HCT116 (cell line): ENCODE data around the gene DPP6. TPM values are rescaled to one million over a fixed set of nuclear protein-coding genes. Genes with fewer than 3 reads are reported as not detected.

Source experiments
- ATAC-seq: fragments of 200-7000 bp; cut with Tn5 transposase; 2 replicates; pipeline ENCODE4 v1.9.1; 2020; ENCODE audit warnings: mild to moderate bottlenecking, moderate library complexity
- BruUV-seq: library from RNA; stranded (reverse); fragments of 400-500 nt; replicated peaks from 2 replicates; lab custom pipeline; 2021; lab: Mats Ljungman, UMichigan
- CTCF ChIA-PET: fragments of 300-600 bp; sonication (Branson Sonifier 250); formaldehyde crosslinking; loops from one replicate; lab custom pipeline; 2021; ENCODE audit warnings: antibody characterized with exemption; lab: Charles Lee
- POLR2A ChIA-PET: fragments of 300-600, 350-600 bp; sonication (Branson Sonifier 250); formaldehyde crosslinking; loops from one replicate; lab custom pipeline; 2021; ENCODE audit warnings: antibody characterized with exemption; lab: Charles Lee
- RAD21 ChIA-PET, 2 experiments: fragments of 300-600 bp; sonication (Branson Sonifier 250); formaldehyde crosslinking; loops; one replicate each; lab custom pipeline; 2023; ENCODE audit warnings: low total read pairs in 2 of 2; ENCODE audit not compliant: uncharacterized antibody in 2 of 2, unreplicated experiment in 2 of 2, low non-redundant PET in 1 of 2; lab: Charles Lee
- DNase-seq: peaks from one replicate; pipeline ENCODE4 v3.0.0-alpha.2; 2010; ENCODE audit warnings: low read depth, low spot score
- H2AFZ ChIP-seq: fragments of 200-600 bp; shearing (Covaris generic), sonication (generic); 2 replicates; pipeline ENCODE4 v1.6.1; 2017; ENCODE audit warnings: low read depth, mixed run types, mixed read lengths, antibody characterized with exemption, low read length; ENCODE audit not compliant: poor library complexity, severe bottlenecking
- H3K27ac ChIP-seq: 2 replicates; pipeline ENCODE4 v1.5.1; 2012; ENCODE audit warnings: low read depth, low read length
- H3K27me3 ChIP-seq: fragments of 200-600 bp; sonication (generic); 2 replicates; pipeline ENCODE4 v1.6.1; 2016; ENCODE audit warnings: mixed run types, low read length, mixed read lengths; ENCODE audit not compliant: insufficient read depth
- H3K36me3 ChIP-seq, 2 experiments: fragments of 200-500 bp in 1 of 2; fragments of 200-600 bp in 1 of 2; sonication (Bioruptor generic) in 1 of 2; sonication (generic) in 1 of 2; 2 replicates each; pipeline versions ENCODE4 v1.5.1 to v1.6.1; 2014 to 2016; ENCODE audit warnings: low read length in 2 of 2, inconsistent platforms in 1 of 2, mixed read lengths in 1 of 2, mixed run types in 1 of 2; ENCODE audit not compliant: insufficient read depth in 2 of 2, control insufficient read depth in 1 of 2
- H3K4me1 ChIP-seq, 2 experiments: fragments of 200-600 bp in 1 of 2; sonication (generic) in 1 of 2; 2 replicates each; pipeline versions ENCODE4 v1.5.1 to v1.6.1; 2012 to 2017; ENCODE audit warnings: low read length in 2 of 2, inconsistent platforms in 1 of 2, mild to moderate bottlenecking in 1 of 2, mixed read lengths in 1 of 2, mixed run types in 1 of 2, moderate library complexity in 1 of 2; ENCODE audit not compliant: insufficient read depth in 2 of 2, control insufficient read depth in 1 of 2
- H3K4me2 ChIP-seq: fragments of 200-600 bp; sonication (generic); 2 replicates; pipeline ENCODE4 v1.6.1; 2017; ENCODE audit warnings: mixed run types, low read length, mixed read lengths
- H3K4me3 ChIP-seq, 2 experiments: fragments of 200-600 bp in 1 of 2; sonication (generic) in 1 of 2; replicated peaks in 1 of 2; 2 replicates each; pipeline ENCODE4 v1.5.1; 2011 to 2016; ENCODE audit warnings: low read length in 2 of 2, control low read depth in 1 of 2, low read depth in 1 of 2, mild to moderate bottlenecking in 1 of 2, mixed read lengths in 1 of 2, mixed run types in 1 of 2
- H3K79me2 ChIP-seq: fragments of 200-600 bp; sonication (generic); 2 replicates; pipeline ENCODE4 v1.6.1; 2017; ENCODE audit warnings: mild to moderate bottlenecking, mixed run types, low read length, moderate library complexity, mixed read lengths; ENCODE audit not compliant: insufficient read depth
- H3K9ac ChIP-seq: fragments of 200-600 bp; sonication (generic); 2 replicates; pipeline ENCODE4 v1.6.1; 2016; ENCODE audit warnings: low read length, mixed read lengths
- H3K9me2 ChIP-seq: fragments of 200-600 bp; sonication (generic), shearing (Covaris generic); 2 replicates; pipeline ENCODE4 v1.6.1; 2017; ENCODE audit warnings: mixed run types, mild to moderate bottlenecking, moderate library complexity; ENCODE audit not compliant: insufficient read depth
- H3K9me3 ChIP-seq, 2 experiments: fragments of 200-500 bp in 1 of 2; fragments of 200-600 bp in 1 of 2; sonication (Bioruptor generic) in 1 of 2; sonication (generic) in 1 of 2; 2 replicates each; pipeline ENCODE4 v1.6.1; 2014 to 2017; ENCODE audit warnings: low read length in 2 of 2, mixed read lengths in 2 of 2, inconsistent platforms in 1 of 2, low read depth in 1 of 2, mild to moderate bottlenecking in 1 of 2, mixed run types in 1 of 2, moderate library complexity in 1 of 2; ENCODE audit not compliant: control insufficient read depth in 1 of 2, insufficient read depth in 1 of 2
- H4K20me1 ChIP-seq: fragments of 200-600 bp; sonication (generic), shearing (Covaris generic); 2 replicates; pipeline ENCODE4 v1.6.1; 2017; ENCODE audit warnings: mixed run types, mild to moderate bottlenecking, moderate library complexity; ENCODE audit not compliant: insufficient read depth
- ATF3 ChIP-seq: IDR thresholded peaks from 2 replicates; pipeline ENCODE4 v1.6.1; 2012
- CEBPB ChIP-seq: IDR thresholded peaks from 2 replicates; pipeline ENCODE4 v1.6.1; 2012; ENCODE audit warnings: low read depth
- CTCF ChIP-seq, 3 experiments: fragments of 200-600 bp in 1 of 3; sonication (generic) in 1 of 3; IDR thresholded peaks in 2 of 3; conservative IDR thresholded peaks in 1 of 3; 2 replicates each; pipeline ENCODE4 v1.5.1; 2012 to 2017; ENCODE audit warnings: low read depth in 2 of 3, low read length in 2 of 3, antibody characterized with exemption in 1 of 3, borderline replicate concordance in 1 of 3, control low read depth in 1 of 3, mild to moderate bottlenecking in 1 of 3, mixed read lengths in 1 of 3, mixed run types in 1 of 3, moderate library complexity in 1 of 3; ENCODE audit not compliant: insufficient read depth in 1 of 3
- ELF1 ChIP-seq: IDR thresholded peaks from 2 replicates; pipeline ENCODE4 v1.6.1; 2012; ENCODE audit warnings: low read depth, borderline replicate concordance
- EZH2 ChIP-seq: fragments of 200-600 bp; sonication (generic); IDR thresholded peaks from 2 replicates; pipeline ENCODE4 v1.6.1; 2017; ENCODE audit warnings: antibody characterized with exemption, mixed run types
- JUND ChIP-seq: IDR thresholded peaks from 2 replicates; pipeline ENCODE4 v1.6.1; 2012
- POLR2A ChIP-seq: IDR thresholded peaks from 2 replicates; pipeline ENCODE4 v1.7.0; 2011; ENCODE audit warnings: borderline replicate concordance; ENCODE audit not compliant: insufficient read depth, insufficient read length; ENCODE audit errors: extremely low read depth
- RAD21 ChIP-seq: IDR thresholded peaks from 2 replicates; pipeline ENCODE4 v1.6.1; 2012; ENCODE audit warnings: low read depth, mild to moderate bottlenecking
- SRF ChIP-seq: IDR thresholded peaks from 2 replicates; pipeline ENCODE4 v1.6.1; 2012; ENCODE audit warnings: low read depth
- TCF7L2 ChIP-seq: IDR thresholded peaks from 2 replicates; pipeline ENCODE4 v1.7.0; 2011; ENCODE audit warnings: borderline replicate concordance, inconsistent platforms; ENCODE audit not compliant: insufficient read depth, insufficient read length; ENCODE audit errors: extremely low read depth
- ZFX ChIP-seq: fragments of 450-650 bp; IDR thresholded peaks from 2 replicates; pipeline ENCODE4 v1.6.1; 2017
- ZNF274 ChIP-seq: fragments of 200-500 bp; sonication (Bioruptor generic); IDR thresholded peaks from 2 replicates; pipeline ENCODE4 v1.6.1; 2014; ENCODE audit warnings: mild to moderate bottlenecking, low read depth, low read length, inconsistent platforms
- intact Hi-C: fragments of 100-400 bp; cut with micrococcal nuclease; formaldehyde crosslinking; loops from 2 replicates; pipeline ENCODE4 v1.10.0; 2022
- total RNA-seq: library from RNA; stranded (reverse); gene quantifications from one replicate; pipeline ENCODE4 v1.2.1, GENCODE V29; 2021; ENCODE audit not compliant: unreplicated experiment

The DPP6 gene
- total RNA-seq, 1 experiment from 2014 or later, result not detected

GRCh38 chr7:154757756-154758155, 705.6 kb downstream of the DPP6 start:
- no peak overlapping the region for H2AFZ ChIP-seq
- H4K20me1 ChIP-seq, result no peaks in the 10 kb centered on the region
- H3K4me1 ChIP-seq, result no peaks in the 10 kb centered on the region
- H3K9ac ChIP-seq, result no peak overlapping the region
- TF ChIP-seq ZNF274 (no peak), POLR2A (no peak), ZFX (no peak), ELF1 (no peak), CTCF (IDR thresholded peaks at IDR 0.05 in 2 of 3, conservative IDR thresholded peaks at IDR 0.05 in 1 of 3; ENCODE audit: borderline replicate concordance in 1 of 3, insufficient read depth in 1 of 3, low read depth in 2 of 3, low read length in 2 of 3) (no peak), RAD21 (no peak), JUND (no peak), SRF (no peak), EZH2 (no peak), ATF3 (no peak), CEBPB (no peak), TCF7L2 (no peak)
- ChIA-PET RAD21 (no interaction called here), POLR2A (no interaction called here), CTCF (no interaction called here)
- H3K9me3 ChIP-seq, result no peaks in the 10 kb centered on the region
- H3K4me3 ChIP-seq, result no peak overlapping the region
- H3K27ac ChIP-seq, result no peak overlapping the region
- H3K27me3 ChIP-seq, result no peaks in the 10 kb centered on the region
- H3K4me2 ChIP-seq, result no peak overlapping the region
- intact Hi-C loops, result no loop called here
- H3K36me3 ChIP-seq, result no peaks in the 10 kb centered on the region
- no TSS peak for BruUV-seq
- ATAC-seq (no peak), DNase-seq (no peak)
- H3K79me2 ChIP-seq, result no peaks in the 10 kb centered on the region
- H3K9me2 ChIP-seq, result no peaks in the 10 kb centered on the region
